ENCODE data around the gene MNT.
"Not testable (repeated sequence)": the region's sequence is repeated elsewhere in the genome, so short reads cannot be mapped to it uniquely, and the experiment has no call there.

The MNT gene, protein sequence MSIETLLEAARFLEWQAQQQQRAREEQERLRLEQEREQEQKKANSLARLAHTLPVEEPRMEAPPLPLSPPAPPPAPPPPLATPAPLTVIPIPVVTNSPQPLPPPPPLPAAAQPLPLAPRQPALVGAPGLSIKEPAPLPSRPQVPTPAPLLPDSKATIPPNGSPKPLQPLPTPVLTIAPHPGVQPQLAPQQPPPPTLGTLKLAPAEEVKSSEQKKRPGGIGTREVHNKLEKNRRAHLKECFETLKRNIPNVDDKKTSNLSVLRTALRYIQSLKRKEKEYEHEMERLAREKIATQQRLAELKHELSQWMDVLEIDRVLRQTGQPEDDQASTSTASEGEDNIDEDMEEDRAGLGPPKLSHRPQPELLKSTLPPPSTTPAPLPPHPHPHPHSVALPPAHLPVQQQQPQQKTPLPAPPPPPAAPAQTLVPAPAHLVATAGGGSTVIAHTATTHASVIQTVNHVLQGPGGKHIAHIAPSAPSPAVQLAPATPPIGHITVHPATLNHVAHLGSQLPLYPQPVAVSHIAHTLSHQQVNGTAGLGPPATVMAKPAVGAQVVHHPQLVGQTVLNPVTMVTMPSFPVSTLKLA

DNA sequence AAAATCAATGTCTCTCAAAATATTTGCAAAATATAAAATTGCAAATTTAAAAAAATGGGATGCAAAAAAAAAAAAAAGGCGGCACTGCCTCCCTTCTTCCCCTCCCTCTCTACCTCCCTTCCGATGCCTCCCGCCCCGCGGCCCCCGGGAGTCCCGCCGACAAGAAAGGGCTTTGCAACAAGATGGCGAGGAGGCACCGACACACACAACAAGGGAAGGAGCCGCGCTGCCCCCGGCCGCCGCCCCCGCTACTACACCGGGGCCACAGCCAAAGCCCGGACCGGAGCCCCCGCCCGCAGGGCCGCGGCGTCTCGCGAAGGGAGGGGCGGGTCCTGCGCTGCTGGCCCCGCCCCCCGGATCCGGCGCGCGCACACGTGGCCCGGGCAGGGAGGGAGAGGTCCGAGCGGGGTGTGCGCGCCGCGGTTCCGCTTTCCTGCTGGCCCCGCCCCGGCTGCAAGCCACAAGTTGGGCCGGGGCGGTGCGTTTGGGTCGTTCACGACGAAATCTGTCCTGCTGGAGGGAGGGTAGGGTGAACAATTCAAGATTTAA, at the start of gene MNT:
Gene MNT (minus strand): TSS at position 184 of the 549 bp plus-strand sequence. CDS start 348 bp downstream, outside the sequence.
- Histone ChIP-seq H3K27me3 (no peaks in the 10 kb centered on the region), H3K36me3 (no peaks in the 10 kb centered on the region), H3K4me1 (ENCODE audit: control insufficient read depth in 1 of 2, insufficient read depth in 1 of 2, low read depth in 1 of 2, low read length in 1 of 2) (peaks cover 70 to 77% of the 10 kb centered on the region in 2 experiments), H3K27ac (peak within 1 kb of the TSS; percentile 100), H3K4me3 (ENCODE audit: low read depth in 1 of 2, low read length in 1 of 2) (peak within 1 kb of the TSS; percentile 69 to 95), H3K9me3 (no peaks in the 10 kb centered on the region)
- TF ChIP-seq, protein P1, sequence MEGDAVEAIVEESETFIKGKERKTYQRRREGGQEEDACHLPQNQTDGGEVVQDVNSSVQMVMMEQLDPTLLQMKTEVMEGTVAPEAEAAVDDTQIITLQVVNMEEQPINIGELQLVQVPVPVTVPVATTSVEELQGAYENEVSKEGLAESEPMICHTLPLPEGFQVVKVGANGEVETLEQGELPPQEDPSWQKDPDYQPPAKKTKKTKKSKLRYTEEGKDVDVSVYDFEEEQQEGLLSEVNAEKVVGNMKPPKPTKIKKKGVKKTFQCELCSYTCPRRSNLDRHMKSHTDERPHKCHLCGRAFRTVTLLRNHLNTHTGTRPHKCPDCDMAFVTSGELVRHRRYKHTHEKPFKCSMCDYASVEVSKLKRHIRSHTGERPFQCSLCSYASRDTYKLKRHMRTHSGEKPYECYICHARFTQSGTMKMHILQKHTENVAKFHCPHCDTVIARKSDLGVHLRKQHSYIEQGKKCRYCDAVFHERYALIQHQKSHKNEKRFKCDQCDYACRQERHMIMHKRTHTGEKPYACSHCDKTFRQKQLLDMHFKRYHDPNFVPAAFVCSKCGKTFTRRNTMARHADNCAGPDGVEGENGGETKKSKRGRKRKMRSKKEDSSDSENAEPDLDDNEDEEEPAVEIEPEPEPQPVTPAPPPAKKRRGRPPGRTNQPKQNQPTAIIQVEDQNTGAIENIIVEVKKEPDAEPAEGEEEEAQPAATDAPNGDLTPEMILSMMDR (IDR thresholded peaks at IDR 0.05), result peak; percentile 36

DNA sequence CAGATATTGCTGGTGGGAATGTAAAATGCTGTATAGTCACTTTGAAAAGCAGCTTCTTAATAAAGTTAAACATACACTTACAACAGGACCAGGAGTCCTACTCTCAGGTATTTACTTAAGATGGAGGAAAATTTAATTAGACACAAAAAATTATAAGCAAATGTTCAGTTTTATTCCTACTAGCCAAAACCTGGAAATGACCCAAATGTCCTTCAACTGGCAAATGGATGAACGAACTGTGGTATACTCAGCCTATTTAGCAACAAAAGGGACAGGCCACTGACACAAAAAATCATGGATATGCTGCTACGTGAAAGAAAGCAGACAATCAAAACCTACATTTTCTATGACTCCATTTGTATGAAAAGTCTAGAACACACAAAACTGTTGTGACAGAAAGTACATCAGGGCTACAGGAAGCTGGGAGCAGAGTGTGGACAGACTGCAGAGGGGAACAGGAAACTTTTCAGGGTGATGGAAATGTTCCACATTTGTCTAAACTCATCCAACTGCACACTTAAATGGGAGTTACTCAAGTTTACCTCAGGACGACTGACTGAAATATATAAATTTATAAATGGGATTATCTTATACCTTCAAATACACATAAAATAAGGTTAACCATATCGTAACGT, 49.3 kb upstream of the MNT start:
- Histone ChIP-seq H3K27ac (no peak overlapping the region), H3K27me3 (no peaks in the 10 kb centered on the region), H3K9me3 (no peaks in the 10 kb centered on the region), H3K4me1 (ENCODE audit: control insufficient read depth in 1 of 2, insufficient read depth in 1 of 2, low read depth in 1 of 2, low read length in 1 of 2) (peaks cover 9 to 10% of the 10 kb centered on the region in 2 experiments), H3K4me3 (ENCODE audit: low read depth in 1 of 2, low read length in 1 of 2) (no peak overlapping the region), H3K36me3 (no peaks in the 10 kb centered on the region)
- TF ChIP-seq, protein P1 (IDR thresholded peaks at IDR 0.05), result no peak

DNA sequence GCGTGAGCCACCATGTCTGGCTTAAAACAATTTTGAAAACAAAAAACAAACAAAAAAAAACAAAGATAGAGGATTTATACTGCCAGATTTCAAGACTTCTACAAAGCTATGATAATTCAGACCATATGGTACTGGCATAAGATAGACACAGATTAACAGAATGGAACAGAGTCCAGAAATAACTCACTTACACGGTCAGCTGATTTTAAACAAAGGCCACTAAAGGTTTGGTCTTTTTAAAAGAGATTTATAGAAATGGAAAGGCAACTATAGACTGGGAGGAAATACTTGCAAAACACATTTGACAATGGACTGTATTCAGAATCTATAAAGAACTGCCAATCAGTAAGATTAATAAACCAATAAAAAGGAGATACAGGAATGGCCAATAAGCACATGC, 48.6 kb upstream of the MNT start:
- Histone ChIP-seq H3K27me3 (no peaks in the 10 kb centered on the region), H3K27ac (no peak overlapping the region), H3K36me3 (no peaks in the 10 kb centered on the region), H3K9me3 (no peaks in the 10 kb centered on the region), H3K4me3 (ENCODE audit: low read depth in 1 of 2, low read length in 1 of 2) (no peak overlapping the region), H3K4me1 (ENCODE audit: control insufficient read depth in 1 of 2, insufficient read depth in 1 of 2, low read depth in 1 of 2, low read length in 1 of 2) (peaks cover 9 to 10% of the 10 kb centered on the region in 2 experiments)
- TF ChIP-seq, protein P1 (IDR thresholded peaks at IDR 0.05), result no peak

DNA sequence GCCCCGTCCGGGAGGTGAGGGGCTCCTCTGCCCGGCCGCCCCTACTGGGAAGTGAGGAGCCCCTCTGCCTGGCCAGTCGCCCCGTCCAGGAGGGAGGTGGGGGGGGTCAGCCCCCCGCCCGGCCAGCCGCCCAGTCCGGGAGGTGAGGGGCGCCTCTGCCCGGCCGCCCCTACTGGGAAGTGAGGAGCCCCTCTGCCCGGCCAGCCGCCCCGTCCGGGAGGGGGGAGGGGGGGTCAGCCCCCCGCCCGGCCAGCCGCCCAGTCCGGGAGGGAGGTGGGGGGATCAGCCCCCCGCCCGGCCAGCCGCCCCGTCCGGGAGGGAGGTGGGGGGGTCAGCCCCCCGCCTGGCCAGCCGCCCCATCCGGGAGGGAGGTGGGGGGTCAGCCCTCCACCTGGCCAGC, 46.6 kb upstream of the MNT start:
- peaks cover 9 to 10% of the 10 kb centered on the region in 2 experiments for H3K4me1 ChIP-seq (ENCODE audit: control insufficient read depth in 1 of 2, insufficient read depth in 1 of 2, low read depth in 1 of 2, low read length in 1 of 2)
- H3K4me3 ChIP-seq (ENCODE audit: low read depth in 1 of 2, low read length in 1 of 2); H3K27me3 ChIP-seq; H3K27ac ChIP-seq; H3K36me3 ChIP-seq; H3K9me3 ChIP-seq: not testable (repeated sequence)

DNA sequence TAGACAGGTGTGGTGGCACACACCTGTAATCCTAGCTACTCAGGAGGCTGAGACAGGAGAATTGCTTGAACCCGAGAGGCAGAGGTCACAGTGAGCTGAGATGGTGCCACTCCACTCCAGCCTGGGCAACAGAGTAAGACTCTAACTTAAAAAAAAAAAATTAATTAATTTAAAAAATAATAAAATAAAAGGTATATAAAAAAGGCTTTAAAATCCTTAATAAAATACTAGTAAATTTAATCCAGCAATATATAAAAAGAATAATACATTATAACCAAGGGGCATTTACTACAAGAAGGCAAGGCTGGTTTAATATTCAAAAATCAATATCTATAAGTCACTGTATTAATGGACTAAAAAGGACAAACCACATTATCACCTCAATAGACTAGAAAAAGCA, 44.8 kb upstream of the MNT start:
- peaks cover 9 to 10% of the 10 kb centered on the region in 2 experiments for H3K4me1 ChIP-seq (ENCODE audit: control insufficient read depth in 1 of 2, insufficient read depth in 1 of 2, low read depth in 1 of 2, low read length in 1 of 2)
- TF ChIP-seq, protein P1 (IDR thresholded peaks at IDR 0.05), result no peak
- H3K27me3 ChIP-seq, result no peaks in the 10 kb centered on the region
- no peak overlapping the region for H3K27ac ChIP-seq
- H3K4me3 ChIP-seq (ENCODE audit: low read depth in 1 of 2, low read length in 1 of 2), result no peak overlapping the region
- no peaks in the 10 kb centered on the region for H3K36me3 ChIP-seq
- no peaks in the 10 kb centered on the region for H3K9me3 ChIP-seq
